Measurements from ENCODE around the gene FTO.

FTO gene

DNA sequence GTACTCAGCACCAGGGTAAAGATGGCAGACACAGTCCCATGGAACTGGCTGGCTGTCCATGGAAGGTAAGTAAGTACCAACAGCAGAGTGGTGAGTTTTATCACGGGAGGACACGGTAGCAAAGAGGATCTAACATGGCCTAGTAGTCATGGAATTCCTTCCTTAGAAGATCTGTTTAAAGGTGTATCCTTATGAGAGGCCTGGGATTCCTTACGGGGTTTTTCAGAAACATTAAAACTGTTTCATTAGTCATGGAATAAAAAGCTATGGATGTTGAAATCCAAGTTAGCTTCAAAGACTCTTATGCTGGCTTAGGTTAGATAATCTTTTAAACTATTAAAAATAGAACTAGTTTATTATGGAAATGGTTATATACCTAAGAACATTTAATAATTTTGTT is 7.4 kb downstream of the FTO start:
- no peak for DNase-seq (ENCODE audit: low spot score)

DNA sequence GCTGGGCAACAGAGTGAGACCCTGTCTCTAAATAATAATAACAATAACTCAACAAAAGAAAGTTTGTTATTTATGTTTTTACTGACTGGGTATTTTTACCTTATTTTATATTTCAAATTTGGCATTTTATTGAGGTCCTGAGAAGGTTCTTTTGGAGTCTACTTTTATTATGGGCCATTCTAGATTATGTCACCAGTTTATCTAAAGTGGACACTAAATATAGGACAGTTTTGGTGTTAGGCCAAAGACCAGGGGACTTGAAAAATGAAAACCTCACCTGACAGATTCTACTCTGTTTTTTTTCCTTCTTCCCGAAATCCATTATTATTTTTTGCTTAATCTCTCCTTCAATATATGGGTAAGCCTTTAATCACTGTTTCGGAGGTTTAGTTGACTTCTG is 8.1 kb downstream of the FTO start:
- DNase-seq (ENCODE audit: low spot score): no peak

DNA sequence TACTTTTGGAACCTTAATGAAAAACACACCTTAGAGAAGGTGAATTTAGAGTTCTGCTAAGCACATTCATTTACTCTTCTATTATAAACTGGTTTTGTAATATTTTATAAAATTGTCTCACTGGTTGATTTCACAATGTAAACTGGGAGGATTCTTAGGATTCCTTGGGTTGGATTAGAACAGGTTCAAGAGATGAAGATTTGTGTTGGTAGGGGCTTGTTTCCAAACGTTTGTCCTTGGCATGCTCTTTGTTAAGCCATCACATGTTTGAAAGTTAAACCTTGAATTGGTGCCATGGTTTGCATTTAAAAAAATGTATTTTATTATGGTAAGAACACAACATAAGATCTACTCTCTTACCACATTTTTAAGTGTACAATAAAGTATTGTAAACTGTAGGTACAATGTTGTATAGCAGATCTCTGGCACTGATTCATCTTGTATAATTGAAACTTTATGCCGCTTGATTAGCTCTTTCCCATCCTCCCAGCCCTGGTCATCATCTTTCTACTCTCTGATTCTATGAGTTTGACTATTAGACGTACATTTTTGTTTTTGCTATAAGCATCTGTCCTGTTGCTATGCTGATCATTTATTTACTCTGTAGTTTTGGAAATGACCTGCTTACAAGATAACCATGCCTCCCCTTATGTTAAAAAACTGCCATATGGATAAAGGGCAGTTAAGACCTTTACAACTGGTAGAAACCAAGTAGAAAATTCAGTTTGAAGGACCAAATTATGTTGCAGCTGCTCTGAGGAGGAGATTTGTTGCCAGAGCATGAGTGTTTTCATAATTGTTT is 9.6 kb downstream of the FTO start:
- no peak for DNase-seq (ENCODE audit: low spot score)

DNA sequence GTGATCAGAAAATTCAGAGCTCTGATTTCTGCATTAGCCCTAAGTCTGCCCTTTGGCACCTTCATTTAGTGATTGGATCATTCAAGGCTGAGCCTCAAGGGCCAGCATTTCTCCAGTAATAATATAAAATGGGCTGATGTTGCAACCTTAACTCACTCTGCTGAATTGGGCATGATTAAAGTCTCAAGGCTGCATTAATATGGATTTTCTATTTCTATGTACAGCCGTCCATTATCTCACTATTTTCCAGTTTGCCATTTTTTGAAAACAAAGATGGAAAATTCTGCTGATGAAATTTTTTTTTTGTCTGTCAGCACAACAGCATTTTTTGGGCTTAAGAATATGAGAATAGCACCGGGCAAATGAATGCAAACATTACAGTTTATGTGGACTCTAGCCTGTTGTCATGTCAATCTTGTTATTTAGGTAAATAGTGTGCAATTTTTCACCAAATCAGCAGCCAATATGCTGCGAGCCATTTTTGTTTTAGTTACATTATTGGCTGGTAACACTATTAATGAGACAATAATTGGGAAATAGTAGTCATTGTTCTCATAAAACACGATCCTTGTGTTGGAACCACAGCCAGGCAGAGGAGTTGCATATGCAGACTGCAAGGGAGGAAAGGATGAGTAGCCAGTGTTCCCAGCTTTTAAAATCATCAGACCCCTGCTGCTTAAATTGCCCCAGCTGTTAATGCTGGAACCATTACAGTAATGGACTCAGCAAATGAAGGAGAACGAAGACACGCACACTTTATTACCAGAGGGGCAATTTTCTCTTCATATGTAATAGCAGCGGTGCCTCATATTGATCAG is 10.5 kb downstream of the FTO start:
- no peak for DNase-seq (ENCODE audit: low spot score)

DNA sequence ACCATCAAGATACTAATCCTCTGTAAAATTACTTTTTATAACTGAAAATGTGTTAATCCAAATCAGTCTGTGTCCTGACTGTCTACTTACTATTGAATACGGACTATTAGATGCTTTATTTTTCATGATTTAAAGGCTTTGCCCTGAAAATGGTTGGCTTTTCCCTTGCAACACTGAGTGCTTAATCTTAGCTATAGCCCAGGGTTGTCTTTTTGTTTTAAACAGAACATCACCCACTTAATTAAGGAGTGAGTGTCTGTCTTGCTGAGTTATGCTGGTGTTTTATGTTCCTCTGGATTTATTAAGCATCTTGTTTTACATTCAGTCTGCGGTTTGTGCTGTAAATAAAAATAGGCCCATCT is 11.0 kb downstream of the FTO start:
- DNase-seq (ENCODE audit: low spot score): no peak

DNA sequence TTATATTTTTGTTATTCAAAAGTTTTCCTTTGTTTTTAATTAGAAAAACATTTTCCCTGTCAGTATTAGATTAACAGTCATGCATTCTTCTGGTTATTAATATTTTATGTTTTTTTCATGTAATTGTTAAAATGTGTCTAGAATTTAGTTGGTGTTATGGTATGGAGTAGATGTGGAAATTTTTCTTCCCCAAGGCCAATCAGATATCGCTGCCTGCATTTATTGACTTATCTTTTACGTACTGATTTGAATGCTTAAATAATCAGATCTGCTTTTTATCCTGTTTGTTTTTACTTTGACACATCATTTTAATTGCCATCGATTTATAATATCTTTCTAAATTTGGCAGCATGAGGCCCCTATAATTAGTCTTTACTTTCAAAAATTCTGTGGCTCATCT is 13.6 kb downstream of the FTO start:
- no peak for DNase-seq (ENCODE audit: low spot score)

DNA sequence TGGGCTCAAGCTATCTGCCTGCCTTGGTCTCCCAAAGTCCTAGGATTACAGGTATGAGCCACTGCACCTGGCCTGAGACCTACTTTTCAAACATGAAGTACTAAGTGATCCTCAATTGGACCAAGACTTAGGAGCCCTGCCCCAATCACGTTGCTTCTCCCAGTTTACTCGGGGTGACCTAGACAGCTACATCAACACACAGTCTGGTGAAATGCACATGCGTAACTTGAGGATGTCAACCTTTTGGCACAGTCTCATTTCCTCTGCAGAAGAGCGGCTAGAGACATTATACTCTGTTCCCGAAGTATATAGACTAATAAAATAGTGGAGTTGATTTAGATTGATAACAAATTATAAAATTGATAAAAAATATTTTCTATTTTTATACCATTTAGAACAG is 17.1 kb downstream of the FTO start:
- DNase-seq (ENCODE audit: low spot score): no peak

DNA sequence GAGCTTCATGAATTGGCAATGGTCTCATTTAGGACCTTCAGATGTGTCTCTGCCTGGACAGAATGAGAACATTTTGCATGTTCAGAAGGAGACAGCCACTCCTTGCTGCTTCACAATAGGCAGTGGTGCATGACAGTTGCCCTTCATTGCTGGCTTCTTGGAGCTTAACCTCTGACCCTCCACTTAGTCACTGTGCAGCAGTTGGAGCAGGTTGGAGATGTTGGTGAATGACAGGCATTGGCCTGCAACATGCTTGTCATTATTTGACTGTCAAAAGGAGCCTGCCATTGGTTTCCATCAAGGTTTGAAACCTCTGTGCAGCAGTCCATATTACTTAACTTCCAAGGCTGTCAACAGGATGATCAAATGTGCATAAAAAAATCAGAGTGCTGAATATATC is 22.7 kb downstream of the FTO start:
- no peak for DNase-seq (ENCODE audit: low spot score)

DNA sequence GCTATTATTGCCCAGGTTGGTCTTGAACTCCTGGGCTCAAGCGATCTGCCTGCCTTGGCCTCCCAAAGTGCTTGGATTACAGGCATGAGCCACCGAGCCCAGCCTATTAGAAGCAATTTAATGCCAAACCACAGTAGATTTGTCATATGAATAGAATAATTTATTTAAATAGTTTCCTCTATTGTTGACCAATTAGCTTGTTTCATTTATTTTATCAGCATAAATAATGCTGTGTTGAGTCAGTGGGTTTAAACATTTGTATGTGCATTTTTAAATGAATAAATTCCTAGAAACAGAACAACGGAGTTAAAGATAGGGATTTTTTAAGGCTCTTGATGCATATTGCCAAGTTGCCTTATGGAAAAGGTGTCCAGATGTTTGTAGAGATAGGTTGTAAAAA is 26.7 kb downstream of the FTO start:
- no peak for DNase-seq (ENCODE audit: low spot score)

DNA sequence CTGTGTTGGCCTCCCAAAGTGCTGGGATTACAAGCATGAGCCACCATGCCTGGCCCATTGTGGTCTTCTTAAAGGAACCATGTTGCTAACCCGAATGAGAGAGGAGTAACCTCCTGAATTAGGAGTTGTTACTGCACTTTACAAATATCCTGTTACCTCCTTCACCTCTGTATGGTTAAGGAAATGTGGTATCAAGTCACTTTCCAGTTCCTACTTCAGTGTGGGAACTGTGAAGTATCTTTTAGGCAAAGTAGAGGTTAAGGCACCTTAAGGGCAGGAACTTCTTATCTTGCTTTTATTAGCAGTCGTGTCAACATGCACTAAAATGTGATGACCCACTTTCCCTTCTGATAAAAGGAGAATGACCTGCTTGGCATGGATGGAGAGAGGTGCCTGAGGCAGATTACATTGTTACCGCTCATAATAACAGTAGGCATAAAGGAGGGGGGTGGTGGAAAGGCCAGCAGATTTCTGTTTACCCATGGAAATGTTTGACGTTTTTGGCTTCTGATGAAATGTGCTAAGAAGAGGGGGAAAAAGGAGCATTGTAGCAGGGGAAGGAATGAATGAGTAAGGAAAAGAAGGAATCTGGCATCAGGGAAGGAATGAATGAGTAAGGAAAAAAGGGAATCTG is 28.5 kb downstream of the FTO start:
- DNase-seq (ENCODE audit: low spot score): no peak

DNA sequence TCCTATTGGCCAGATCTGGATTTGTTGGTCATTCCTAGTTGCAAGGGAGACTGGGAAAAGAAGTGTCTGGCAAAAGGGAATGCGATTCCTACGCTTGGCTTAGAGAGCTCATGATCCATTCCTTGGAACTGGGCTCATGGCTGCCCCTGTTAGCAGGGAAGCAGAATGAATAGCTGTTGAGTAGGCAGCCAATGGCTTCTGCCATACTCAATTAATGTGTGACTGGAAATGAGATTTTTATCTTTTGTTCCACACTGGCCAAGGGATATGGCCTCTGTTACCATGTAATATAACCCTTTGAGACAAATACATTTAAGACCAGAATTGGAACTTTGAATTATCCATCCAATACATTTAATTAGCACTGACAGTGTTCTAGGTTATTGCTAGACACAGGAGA is 31.0 kb downstream of the FTO start:
- DNase-seq (ENCODE audit: low spot score): no peak

DNA sequence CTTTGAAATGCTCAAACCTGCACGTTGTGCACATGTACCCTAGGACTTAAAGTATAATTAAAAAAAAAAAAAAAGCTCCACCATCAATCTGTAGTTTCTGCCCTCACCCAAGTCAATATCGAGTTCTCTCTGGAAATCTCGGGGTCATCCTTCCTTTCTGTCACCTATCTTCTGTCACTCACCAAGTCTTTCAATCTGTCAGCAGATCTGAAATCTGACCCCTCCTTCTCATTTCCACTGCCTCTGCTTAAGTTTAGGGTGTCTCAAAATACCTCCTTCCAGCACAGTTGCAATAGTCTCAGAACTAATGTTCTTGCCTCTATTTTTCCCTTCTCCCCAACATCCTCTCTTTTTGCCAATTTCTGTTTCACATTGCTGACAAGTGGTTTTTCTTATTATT is 32.3 kb downstream of the FTO start:
- DNase-seq (ENCODE audit: low spot score): no peak

DNA sequence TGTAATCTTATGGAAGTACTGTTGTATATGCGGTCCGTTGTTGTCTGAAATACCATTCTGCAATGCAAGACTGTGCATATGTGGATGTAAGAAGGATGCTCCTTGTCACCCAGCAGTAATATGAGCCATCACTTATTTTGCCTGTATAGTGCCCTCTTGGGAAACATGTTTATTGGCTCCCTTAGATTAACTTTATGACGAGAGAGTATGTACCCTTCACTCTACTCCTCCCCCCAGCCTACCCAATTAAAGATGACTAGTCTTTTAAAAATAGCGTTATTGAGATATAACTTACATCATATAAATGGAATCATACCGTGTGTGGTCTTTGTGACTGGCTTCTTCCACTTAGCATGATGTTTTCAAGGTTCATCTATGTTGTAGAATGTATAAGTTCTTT is 33.6 kb downstream of the FTO start:
- DNase-seq (ENCODE audit: low spot score): no peak

DNA sequence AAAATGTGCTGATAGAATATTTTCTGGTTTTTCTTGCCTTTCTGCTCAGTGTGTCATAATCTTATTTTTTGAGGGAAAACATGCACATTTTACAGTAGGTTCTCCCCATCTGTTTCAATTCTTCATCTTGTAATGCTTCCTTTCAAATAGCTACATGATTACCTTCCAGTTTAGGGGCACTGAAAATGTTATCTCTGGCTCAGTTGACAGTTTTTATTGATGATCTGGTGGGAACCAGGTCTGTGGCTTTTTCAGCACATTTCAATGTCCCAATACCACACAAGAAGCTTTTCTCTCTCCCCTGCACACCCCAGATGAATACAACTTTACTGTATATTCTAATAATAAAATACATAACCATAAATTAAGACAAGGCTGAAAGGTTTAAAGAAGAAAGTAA is 36.5 kb downstream of the FTO start:
- DNase-seq (ENCODE audit: low spot score): no peak

DNA sequence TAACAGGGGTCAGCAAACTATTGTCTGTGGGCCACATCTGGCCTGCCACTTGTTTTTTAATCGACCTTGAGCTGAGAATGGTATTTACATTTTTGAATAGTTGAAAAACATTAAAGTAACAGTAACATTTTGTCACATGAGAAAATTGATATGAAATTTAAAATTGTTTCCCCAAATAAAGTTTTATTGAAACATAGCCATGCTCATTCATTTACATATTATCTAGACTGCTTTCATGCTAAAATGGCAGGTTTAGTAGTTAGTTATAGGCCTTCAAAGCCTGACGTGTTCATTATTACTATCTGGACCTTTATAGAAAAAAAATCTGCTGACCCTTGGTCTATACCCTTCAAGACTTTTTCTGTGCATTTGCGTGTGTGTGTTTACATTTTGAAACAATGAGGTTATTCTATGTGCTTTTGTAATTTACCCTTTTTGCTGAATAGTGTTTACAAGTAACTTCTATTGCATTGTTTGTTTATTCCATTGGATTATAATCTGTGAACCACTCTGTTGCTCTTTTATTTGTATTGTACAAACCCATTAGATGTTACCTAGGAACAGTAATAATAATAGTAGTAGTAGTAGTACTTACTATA is 37.1 kb downstream of the FTO start:
- no peak for DNase-seq (ENCODE audit: low spot score)

DNA sequence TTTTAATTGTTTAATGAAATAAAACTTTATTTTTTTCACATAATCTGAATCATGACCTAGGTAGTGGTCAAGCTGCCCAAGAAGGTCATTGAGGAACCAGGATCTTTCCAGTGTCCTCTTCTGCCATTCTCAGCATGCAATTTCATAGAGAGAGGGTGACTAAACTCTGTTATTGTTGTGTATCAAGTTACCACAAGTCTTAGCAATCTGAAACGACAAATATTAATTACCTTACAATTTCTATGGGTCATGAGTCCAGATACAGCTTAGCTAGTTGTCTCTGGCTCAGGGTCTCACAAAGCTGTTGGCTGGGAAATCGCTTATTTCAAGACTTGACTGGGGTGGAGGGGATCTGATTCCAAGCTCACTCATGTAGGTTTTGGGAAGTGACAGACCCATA is 37.6 kb downstream of the FTO start:
- DNase-seq (ENCODE audit: low spot score): no peak

DNA sequence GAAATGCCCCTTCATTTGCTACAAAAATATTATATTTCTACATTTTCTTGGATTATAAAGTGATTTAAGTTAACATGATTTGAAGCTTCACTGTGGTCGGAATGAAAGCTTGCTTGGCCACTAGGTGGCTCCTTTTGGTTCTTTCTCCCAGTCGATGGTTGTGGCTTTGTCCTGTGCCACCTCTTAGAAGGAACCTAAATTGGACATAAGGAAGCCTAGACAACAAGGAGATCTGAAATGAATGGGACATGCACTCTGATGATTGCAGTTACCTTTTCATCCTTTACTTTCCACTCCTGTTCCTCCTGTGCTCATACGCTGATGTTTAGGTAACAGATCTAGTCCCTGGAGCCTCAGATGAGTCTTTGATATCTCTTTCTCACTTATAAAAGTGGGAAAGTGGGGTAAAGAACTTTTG is 39.2 kb downstream of the FTO start:
- peak; percentile 24 for DNase-seq (ENCODE audit: low spot score)

DNA sequence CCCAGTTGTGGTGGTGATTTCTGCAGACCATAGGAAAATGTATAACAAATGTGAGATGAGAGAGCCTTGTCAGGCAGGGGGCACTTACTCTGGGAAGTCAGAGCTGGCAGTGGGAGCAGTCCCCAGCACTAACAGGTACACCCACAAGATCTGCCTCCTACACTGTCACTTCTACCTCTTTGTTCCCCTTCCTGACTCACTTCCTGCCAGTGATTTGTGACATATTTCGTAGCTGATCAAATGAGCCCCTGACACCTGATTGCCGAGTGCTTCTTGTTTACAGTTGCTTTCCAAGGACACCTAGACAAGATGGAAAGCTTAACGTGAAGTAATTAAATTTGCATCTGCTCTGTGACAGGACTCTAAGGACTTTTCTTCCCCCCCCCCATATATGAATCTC is 40.5 kb downstream of the FTO start:
- DNase-seq (ENCODE audit: low spot score): no peak

DNA sequence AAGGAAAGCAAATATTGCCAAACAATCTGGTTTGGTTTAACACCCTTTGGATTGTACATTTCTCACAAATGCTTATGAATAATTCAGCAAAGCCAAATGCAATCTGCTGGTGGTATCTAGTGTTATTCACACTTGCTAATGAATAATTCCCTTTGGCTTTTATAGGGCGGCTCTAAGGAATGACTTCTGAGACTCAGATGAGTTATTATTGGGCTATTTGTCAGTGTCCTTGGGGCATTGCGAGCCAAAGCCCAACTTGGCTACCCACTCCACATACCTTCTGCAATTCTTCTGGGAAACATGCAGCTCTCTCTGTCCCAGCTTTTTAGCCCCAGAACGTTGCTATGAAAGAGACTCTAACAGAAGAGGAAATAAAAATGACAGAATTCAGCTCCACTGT is 41.1 kb downstream of the FTO start:
- no peak for DNase-seq (ENCODE audit: low spot score)

DNA sequence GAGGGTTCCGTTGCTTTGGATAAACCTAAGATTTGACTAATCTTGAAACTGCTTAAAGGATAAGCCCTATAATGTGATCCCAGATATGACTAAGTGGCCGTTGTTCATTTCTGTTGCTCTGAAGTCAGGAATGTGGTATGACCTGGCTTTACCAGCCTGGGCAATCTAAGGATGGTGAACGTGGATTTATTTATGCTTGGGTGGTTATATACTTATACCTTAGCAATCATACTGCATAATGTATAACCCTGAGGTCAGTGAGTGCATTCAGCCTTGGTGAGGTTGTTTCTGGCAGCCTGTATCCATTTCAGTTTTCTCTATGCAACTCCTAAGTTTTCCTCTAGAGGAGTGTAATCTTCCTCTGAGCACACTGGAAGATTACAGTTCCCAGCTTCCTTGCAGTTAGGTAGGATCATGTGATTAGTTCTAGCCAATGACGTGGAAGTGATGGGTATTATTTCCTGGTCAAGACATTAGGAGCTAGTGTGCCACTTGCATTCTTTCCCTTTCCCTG is 41.9 kb downstream of the FTO start:
- DNase-seq (ENCODE audit: low spot score): peak; percentile 3

DNA sequence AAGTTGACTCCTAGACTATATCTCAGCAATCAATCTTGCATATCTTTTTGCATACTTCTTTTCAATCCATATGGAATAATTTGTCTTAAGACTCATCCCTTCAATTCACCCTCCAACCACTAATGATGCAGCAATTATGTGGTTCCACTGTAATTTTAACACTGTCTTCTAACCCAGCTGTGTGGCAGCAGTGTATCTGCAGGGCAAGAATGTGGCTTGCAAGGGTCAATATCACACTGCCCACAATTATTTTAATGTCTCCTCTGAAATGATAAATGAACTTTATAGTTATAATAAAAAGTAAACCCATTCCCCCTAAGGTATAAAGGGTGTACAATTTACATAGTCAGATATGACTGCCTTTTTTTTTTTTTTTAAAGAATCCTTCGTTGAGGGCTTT is 48.6 kb downstream of the FTO start:
- no peak for DNase-seq (ENCODE audit: low spot score)

DNA sequence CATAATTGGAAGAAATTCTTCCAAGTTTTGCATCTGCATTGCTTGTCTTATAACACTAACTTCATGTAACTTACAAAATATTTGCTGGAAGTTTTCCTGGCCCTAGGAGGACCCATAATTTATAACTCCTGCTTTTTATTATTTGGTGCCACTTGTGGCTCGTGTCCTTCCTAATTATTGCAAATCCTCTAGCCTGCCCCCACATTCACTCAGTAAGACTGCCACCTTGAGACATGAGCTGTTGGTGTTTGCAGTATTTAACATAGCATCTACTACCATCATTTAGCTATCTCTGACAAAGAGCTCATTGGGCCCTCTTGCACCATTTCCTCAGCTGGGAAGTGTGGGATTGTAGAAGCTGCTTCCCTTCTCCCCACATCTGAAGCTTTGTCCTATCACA is 49.5 kb downstream of the FTO start:
- DNase-seq (ENCODE audit: low spot score): no peak

Measured in RKO (cell line).